HCT116 (cell line): ENCODE measurements around the gene LIPE. TPM values are rescaled to one million over a fixed set of nuclear protein-coding genes. Genes with fewer than 3 reads are reported as not detected.

Experiments
- ATAC-seq: fragments of 200-7000 bp; cut with Tn5 transposase; 2 replicates; pipeline ENCODE4 v1.9.1; 2020; ENCODE audit warnings: mild to moderate bottlenecking, moderate library complexity
- BruUV-seq: library from RNA; stranded (reverse); fragments of 400-500 nt; replicated peaks from 2 replicates; lab custom pipeline; 2021; lab: Mats Ljungman, UMichigan
- CTCF ChIA-PET: fragments of 300-600 bp; sonication (Branson Sonifier 250); formaldehyde crosslinking; loops from one replicate; lab custom pipeline; 2021; ENCODE audit warnings: antibody characterized with exemption; lab: Charles Lee
- POLR2A ChIA-PET: fragments of 300-600, 350-600 bp; sonication (Branson Sonifier 250); formaldehyde crosslinking; loops from one replicate; lab custom pipeline; 2021; ENCODE audit warnings: antibody characterized with exemption; lab: Charles Lee
- RAD21 ChIA-PET, 2 experiments: fragments of 300-600 bp; sonication (Branson Sonifier 250); formaldehyde crosslinking; loops; one replicate each; lab custom pipeline; 2023; ENCODE audit warnings: low total read pairs in 2 of 2; ENCODE audit not compliant: uncharacterized antibody in 2 of 2, unreplicated experiment in 2 of 2, low non-redundant PET in 1 of 2; lab: Charles Lee
- DNase-seq: peaks from one replicate; pipeline ENCODE4 v3.0.0-alpha.2; 2010; ENCODE audit warnings: low read depth, low spot score
- H2AFZ ChIP-seq: fragments of 200-600 bp; shearing (Covaris generic), sonication (generic); 2 replicates; pipeline ENCODE4 v1.6.1; 2017; ENCODE audit warnings: low read depth, mixed run types, mixed read lengths, antibody characterized with exemption, low read length; ENCODE audit not compliant: poor library complexity, severe bottlenecking
- H3K27ac ChIP-seq: 2 replicates; pipeline ENCODE4 v1.5.1; 2012; ENCODE audit warnings: low read depth, low read length
- H3K27me3 ChIP-seq: fragments of 200-600 bp; sonication (generic); 2 replicates; pipeline ENCODE4 v1.6.1; 2016; ENCODE audit warnings: mixed run types, low read length, mixed read lengths; ENCODE audit not compliant: insufficient read depth
- H3K36me3 ChIP-seq, 2 experiments: fragments of 200-500 bp in 1 of 2; fragments of 200-600 bp in 1 of 2; sonication (Bioruptor generic) in 1 of 2; sonication (generic) in 1 of 2; 2 replicates each; pipeline versions ENCODE4 v1.5.1 to v1.6.1; 2014 to 2016; ENCODE audit warnings: low read length in 2 of 2, inconsistent platforms in 1 of 2, mixed read lengths in 1 of 2, mixed run types in 1 of 2; ENCODE audit not compliant: insufficient read depth in 2 of 2, control insufficient read depth in 1 of 2
- H3K4me1 ChIP-seq, 2 experiments: fragments of 200-600 bp in 1 of 2; sonication (generic) in 1 of 2; 2 replicates each; pipeline versions ENCODE4 v1.5.1 to v1.6.1; 2012 to 2017; ENCODE audit warnings: low read length in 2 of 2, inconsistent platforms in 1 of 2, mild to moderate bottlenecking in 1 of 2, mixed read lengths in 1 of 2, mixed run types in 1 of 2, moderate library complexity in 1 of 2; ENCODE audit not compliant: insufficient read depth in 2 of 2, control insufficient read depth in 1 of 2
- H3K4me2 ChIP-seq: fragments of 200-600 bp; sonication (generic); 2 replicates; pipeline ENCODE4 v1.6.1; 2017; ENCODE audit warnings: mixed run types, low read length, mixed read lengths
- H3K4me3 ChIP-seq, 2 experiments: fragments of 200-600 bp in 1 of 2; sonication (generic) in 1 of 2; replicated peaks in 1 of 2; 2 replicates each; pipeline ENCODE4 v1.5.1; 2011 to 2016; ENCODE audit warnings: low read length in 2 of 2, control low read depth in 1 of 2, low read depth in 1 of 2, mild to moderate bottlenecking in 1 of 2, mixed read lengths in 1 of 2, mixed run types in 1 of 2
- H3K79me2 ChIP-seq: fragments of 200-600 bp; sonication (generic); 2 replicates; pipeline ENCODE4 v1.6.1; 2017; ENCODE audit warnings: mild to moderate bottlenecking, mixed run types, low read length, moderate library complexity, mixed read lengths; ENCODE audit not compliant: insufficient read depth
- H3K9ac ChIP-seq: fragments of 200-600 bp; sonication (generic); 2 replicates; pipeline ENCODE4 v1.6.1; 2016; ENCODE audit warnings: low read length, mixed read lengths
- H3K9me2 ChIP-seq: fragments of 200-600 bp; sonication (generic), shearing (Covaris generic); 2 replicates; pipeline ENCODE4 v1.6.1; 2017; ENCODE audit warnings: mixed run types, mild to moderate bottlenecking, moderate library complexity; ENCODE audit not compliant: insufficient read depth
- H3K9me3 ChIP-seq, 2 experiments: fragments of 200-500 bp in 1 of 2; fragments of 200-600 bp in 1 of 2; sonication (Bioruptor generic) in 1 of 2; sonication (generic) in 1 of 2; 2 replicates each; pipeline ENCODE4 v1.6.1; 2014 to 2017; ENCODE audit warnings: low read length in 2 of 2, mixed read lengths in 2 of 2, inconsistent platforms in 1 of 2, low read depth in 1 of 2, mild to moderate bottlenecking in 1 of 2, mixed run types in 1 of 2, moderate library complexity in 1 of 2; ENCODE audit not compliant: control insufficient read depth in 1 of 2, insufficient read depth in 1 of 2
- H4K20me1 ChIP-seq: fragments of 200-600 bp; sonication (generic), shearing (Covaris generic); 2 replicates; pipeline ENCODE4 v1.6.1; 2017; ENCODE audit warnings: mixed run types, mild to moderate bottlenecking, moderate library complexity; ENCODE audit not compliant: insufficient read depth
- ATF3 ChIP-seq: IDR thresholded peaks from 2 replicates; pipeline ENCODE4 v1.6.1; 2012
- CBX3 ChIP-seq: IDR thresholded peaks from 2 replicates; pipeline ENCODE4 v1.6.1; 2012; ENCODE audit warnings: low read depth
- CEBPB ChIP-seq: IDR thresholded peaks from 2 replicates; pipeline ENCODE4 v1.6.1; 2012; ENCODE audit warnings: low read depth
- CTCF ChIP-seq, 3 experiments: fragments of 200-600 bp in 1 of 3; sonication (generic) in 1 of 3; IDR thresholded peaks in 2 of 3; conservative IDR thresholded peaks in 1 of 3; 2 replicates each; pipeline ENCODE4 v1.5.1; 2012 to 2017; ENCODE audit warnings: low read depth in 2 of 3, low read length in 2 of 3, antibody characterized with exemption in 1 of 3, borderline replicate concordance in 1 of 3, control low read depth in 1 of 3, mild to moderate bottlenecking in 1 of 3, mixed read lengths in 1 of 3, mixed run types in 1 of 3, moderate library complexity in 1 of 3; ENCODE audit not compliant: insufficient read depth in 1 of 3
- EGR1 ChIP-seq: IDR thresholded peaks from 2 replicates; pipeline ENCODE4 v1.6.1; 2012; ENCODE audit warnings: low read depth
- ELF1 ChIP-seq: IDR thresholded peaks from 2 replicates; pipeline ENCODE4 v1.6.1; 2012; ENCODE audit warnings: low read depth, borderline replicate concordance
- EZH2 ChIP-seq: fragments of 200-600 bp; sonication (generic); IDR thresholded peaks from 2 replicates; pipeline ENCODE4 v1.6.1; 2017; ENCODE audit warnings: antibody characterized with exemption, mixed run types
- JUND ChIP-seq: IDR thresholded peaks from 2 replicates; pipeline ENCODE4 v1.6.1; 2012
- MAX ChIP-seq: IDR thresholded peaks from 2 replicates; pipeline ENCODE4 v1.6.1; 2012
- POLR2A ChIP-seq: IDR thresholded peaks from 2 replicates; pipeline ENCODE4 v1.7.0; 2011; ENCODE audit warnings: borderline replicate concordance; ENCODE audit not compliant: insufficient read depth, insufficient read length; ENCODE audit errors: extremely low read depth
- POLR2AphosphoS5 ChIP-seq: IDR thresholded peaks from 2 replicates; pipeline ENCODE4 v1.6.1; 2011; ENCODE audit warnings: mild to moderate bottlenecking, low read depth, low read length, moderate library complexity
- RAD21 ChIP-seq: IDR thresholded peaks from 2 replicates; pipeline ENCODE4 v1.6.1; 2012; ENCODE audit warnings: low read depth, mild to moderate bottlenecking
- SIN3A ChIP-seq: IDR thresholded peaks from 2 replicates; pipeline ENCODE4 v1.6.1; 2012; ENCODE audit warnings: low read depth
- SP1 ChIP-seq: IDR thresholded peaks from 2 replicates; pipeline ENCODE4 v1.6.1; 2012; ENCODE audit warnings: low read depth
- SRF ChIP-seq: IDR thresholded peaks from 2 replicates; pipeline ENCODE4 v1.6.1; 2012; ENCODE audit warnings: low read depth
- ZNF274 ChIP-seq: fragments of 200-500 bp; sonication (Bioruptor generic); IDR thresholded peaks from 2 replicates; pipeline ENCODE4 v1.6.1; 2014; ENCODE audit warnings: mild to moderate bottlenecking, low read depth, low read length, inconsistent platforms
- intact Hi-C: fragments of 100-400 bp; cut with micrococcal nuclease; formaldehyde crosslinking; loops from 2 replicates; pipeline ENCODE4 v1.10.0; 2022
- total RNA-seq: library from RNA; stranded (reverse); gene quantifications from one replicate; pipeline ENCODE4 v1.2.1, GENCODE V29; 2021; ENCODE audit not compliant: unreplicated experiment

Gene LIPE
- total RNA-seq, 1 experiment from 2014 or later: 11.3 TPM

GRCh38 chr19:42357290-42357689 lies 69.9 kb downstream of the LIPE start:
- RAD21 ChIA-PET: no interaction called here
- Histone ChIP-seq H3K4me2 (no peak overlapping the region), H4K20me1 (no peaks in the 10 kb centered on the region), H3K27ac (no peak overlapping the region), H3K36me3 (no peaks in the 10 kb centered on the region; a peak in 1 of 4 replicates), H3K27me3 (no peaks in the 10 kb centered on the region), H3K79me2 (no peaks in the 10 kb centered on the region), H3K9ac (no peak overlapping the region), H3K9me3 (no peaks in the 10 kb centered on the region), H3K9me2 (no peaks in the 10 kb centered on the region), H3K4me1 (no peaks in the 10 kb centered on the region), H2AFZ (no peak overlapping the region), H3K4me3 (no peak overlapping the region)
- CTCF ChIA-PET: no interaction called here
- POLR2A ChIA-PET: no interaction called here
- no peak for TF ChIP-seq CTCF (IDR thresholded peaks at IDR 0.05 in 2 of 3, conservative IDR thresholded peaks at IDR 0.05 in 1 of 3; ENCODE audit: borderline replicate concordance in 1 of 3, insufficient read depth in 1 of 3, low read depth in 2 of 3, low read length in 2 of 3)
- no peak for TF ChIP-seq MAX
- no peak for TF ChIP-seq ZNF274
- TF ChIP-seq POLR2A: no peak
- no peak for TF ChIP-seq SP1
- no peak for TF ChIP-seq EZH2
- DNase-seq: no peak
- no peak for ATAC-seq
- intact Hi-C loops: no loop called here
- BruUV-seq: no TSS peak

- H4K20me1 ChIP-seq: no peaks in the 10 kb centered on the region
- CTCF ChIA-PET: no interaction called here
These were observed 70.5 kb downstream of the LIPE start for GRCh38 chr19:42356686-42357085.

More at GRCh38 chr19:42356686-42357085, 70.5 kb downstream of the LIPE start:
- no peak overlapping the region for H3K4me2 ChIP-seq
- H3K4me1 ChIP-seq: no peaks in the 10 kb centered on the region
- H3K9me3 ChIP-seq: no peaks in the 10 kb centered on the region
- BruUV-seq: no TSS peak
- TF ChIP-seq ATF3: no peak
- TF ChIP-seq POLR2AphosphoS5: no peak
- TF ChIP-seq CEBPB: no peak
- no peak for TF ChIP-seq SIN3A
- TF ChIP-seq EGR1: no peak
- TF ChIP-seq CBX3: no peak
- no peak for TF ChIP-seq ZNF274
- TF ChIP-seq SP1: no peak
- no peak for TF ChIP-seq RAD21
- no peak for TF ChIP-seq SRF
- TF ChIP-seq JUND: no peak
- no peak for TF ChIP-seq ELF1
- no peak for ATAC-seq
- no peaks in the 10 kb centered on the region for H3K27me3 ChIP-seq
- ChIA-PET POLR2A (no interaction called here), RAD21 (no interaction called here)
- H3K9ac ChIP-seq: no peak overlapping the region
- H3K79me2 ChIP-seq: no peaks in the 10 kb centered on the region
- H2AFZ ChIP-seq: no peak overlapping the region
- no peaks in the 10 kb centered on the region; a peak in 1 of 4 replicates for H3K36me3 ChIP-seq
- no peak overlapping the region for H3K4me3 ChIP-seq
- H3K27ac ChIP-seq: no peak overlapping the region
- intact Hi-C loops: no loop called here
- H3K9me2 ChIP-seq: no peaks in the 10 kb centered on the region
- DNase-seq: no peak
